Activated gamma-delta T cell treated with anti-CD3 and anti-CD28 coated beads, Interleukin-2, amount 50 U/mL, for 16 hours (primary cell): ENCODE data around the gene DCN.

Source experiments
- DNase-seq: peaks from one replicate; pipeline ENCODE4 v3.0.0-alpha.2; 2020; ENCODE audit warnings: low read depth

Gene DCN

GRCh38 chr12:91186156-91186555 is 3.5 kb upstream of the DCN start:
- no peak for DNase-seq

DNA sequence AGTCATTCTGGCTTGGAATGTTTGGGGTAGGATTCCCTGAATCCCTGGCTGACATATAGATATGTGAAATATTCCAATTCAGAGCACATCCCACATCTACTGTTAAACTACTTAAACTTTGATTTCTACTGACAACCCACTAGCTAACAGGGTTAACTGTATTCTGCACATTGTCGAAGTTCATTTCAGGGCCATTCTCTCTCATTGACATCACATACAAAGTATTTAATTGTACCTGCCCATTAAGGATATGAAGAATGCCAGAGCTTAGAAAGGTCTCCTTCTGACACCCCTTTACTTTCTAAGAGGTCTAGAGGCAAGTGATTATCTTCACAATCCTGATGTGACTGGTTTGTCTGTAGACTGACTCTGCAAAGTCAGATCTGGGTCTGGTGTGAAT is 2.8 kb upstream of the DCN start:
- DNase-seq, result no peak

- no peak for DNase-seq
Measured at GRCh38 chr12:91183551-91183950, 934 bp upstream of the DCN start.

GRCh38 chr12:91180582-91181395 is 1.8 kb downstream of the DCN start:
- DNase-seq, result no peak

DNA sequence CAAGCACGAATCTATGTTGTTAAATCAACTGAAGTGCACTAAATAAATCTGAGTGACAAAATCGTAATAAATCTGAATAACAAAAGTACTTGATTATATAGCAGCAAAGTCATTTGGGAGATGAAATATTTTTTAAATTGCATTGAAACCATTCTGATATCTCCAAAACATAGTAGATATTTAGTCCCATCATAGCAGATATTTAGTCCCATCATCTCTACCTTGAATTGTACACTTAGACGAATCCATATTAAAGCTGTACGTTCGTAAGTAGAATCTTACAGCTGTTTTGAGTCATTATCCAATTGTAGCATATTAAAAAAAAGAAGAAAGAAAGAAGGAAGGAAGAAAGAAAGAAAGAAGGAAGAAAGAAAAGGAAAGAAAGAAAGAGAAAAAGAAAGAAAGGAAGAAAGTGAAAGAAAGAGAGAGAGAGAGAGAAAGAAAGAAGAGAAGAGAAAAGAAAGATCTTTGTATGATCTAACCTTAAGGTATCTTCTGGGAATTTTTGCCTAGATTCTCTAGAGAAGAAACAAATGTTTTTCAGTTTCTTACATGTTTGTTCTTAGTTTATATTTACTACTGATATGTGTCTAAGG is 2.6 kb downstream of the DCN start:
- no peak for DNase-seq

DNA sequence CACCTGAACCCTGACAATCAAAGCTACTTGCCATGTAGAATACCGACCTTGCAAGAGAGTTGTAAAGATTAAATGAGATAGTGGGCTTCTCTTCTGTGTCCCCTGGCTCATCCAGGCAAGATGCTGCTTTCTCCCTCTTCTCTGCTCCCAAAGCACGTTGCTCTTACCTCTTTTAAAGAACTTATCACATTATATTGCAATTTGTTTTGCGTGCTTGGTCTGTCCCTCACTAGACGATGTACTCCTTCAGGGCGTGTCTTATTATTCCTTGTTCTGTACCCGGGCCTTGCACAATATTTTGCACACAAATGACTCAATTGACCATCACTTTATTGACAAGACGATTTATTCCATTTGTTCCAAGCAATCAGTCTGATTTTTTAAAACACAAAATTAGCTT is 3.3 kb downstream of the DCN start:
- DNase-seq, result no peak

DNA sequence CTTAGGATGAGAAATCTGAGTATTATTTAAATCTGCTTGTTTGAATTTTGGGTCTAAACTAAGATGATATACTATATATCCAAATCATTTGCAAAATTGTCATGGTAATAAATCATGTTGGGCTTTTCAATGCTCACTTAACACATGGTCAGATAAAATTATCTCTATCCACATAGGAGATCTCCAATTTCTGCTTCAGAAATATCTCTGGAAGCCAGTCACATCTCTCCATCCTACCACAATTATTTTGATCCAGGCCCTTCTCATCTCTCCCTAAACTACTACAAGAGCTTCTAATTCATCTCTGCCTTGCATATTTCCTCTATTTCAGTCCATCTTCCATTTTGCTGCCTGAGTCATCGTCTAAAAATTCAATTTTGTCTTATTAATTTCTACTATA is 3.8 kb downstream of the DCN start:
- no peak for DNase-seq

GRCh38 chr12:91178139-91178561 is 4.5 kb downstream of the DCN start:
- no peak for DNase-seq

GRCh38 chr12:91177381-91177780 is 5.2 kb downstream of the DCN start:
- DNase-seq, result no peak

GRCh38 chr12:91176915-91177314 is 5.7 kb downstream of the DCN start:
- DNase-seq, result no peak

DNA sequence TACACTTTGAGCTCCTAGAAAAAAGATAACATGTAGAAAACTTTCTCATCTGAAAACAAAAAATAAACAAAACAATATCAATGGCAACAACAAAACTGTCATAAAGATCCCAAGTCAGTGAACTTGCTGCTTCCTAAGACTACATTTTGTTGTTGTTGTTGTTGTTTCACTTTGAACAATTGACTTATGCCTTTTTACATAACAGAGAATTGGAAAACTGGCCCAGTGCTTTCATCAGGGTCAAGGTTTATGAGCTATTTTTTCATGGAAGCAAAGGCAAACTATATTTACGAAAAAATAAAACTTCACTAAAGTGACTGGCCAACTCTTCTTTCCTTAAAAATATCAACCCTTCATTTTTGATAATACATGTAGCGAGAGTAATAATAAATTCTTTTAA is 6.3 kb downstream of the DCN start:
- DNase-seq, result no peak

DNA sequence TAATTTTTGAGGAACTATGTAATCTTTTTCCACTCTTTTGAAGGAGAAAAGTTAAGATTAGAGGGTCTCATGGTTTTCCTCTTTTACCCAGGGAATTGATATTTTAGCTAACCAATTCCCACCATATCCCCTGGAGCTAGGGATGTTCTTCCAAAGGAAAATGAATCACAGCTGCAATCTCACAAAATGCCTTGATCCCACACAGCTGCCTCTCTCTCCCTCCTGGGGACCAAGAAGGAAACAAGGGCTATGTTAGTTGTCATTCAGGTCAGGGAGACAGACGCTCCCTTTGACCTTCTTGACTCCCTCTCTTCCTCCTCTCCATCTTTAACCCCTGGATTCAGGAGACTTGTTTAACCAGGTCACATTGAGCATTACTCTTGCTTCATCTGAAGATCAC is 9.5 kb downstream of the DCN start:
- no peak for DNase-seq

DNA sequence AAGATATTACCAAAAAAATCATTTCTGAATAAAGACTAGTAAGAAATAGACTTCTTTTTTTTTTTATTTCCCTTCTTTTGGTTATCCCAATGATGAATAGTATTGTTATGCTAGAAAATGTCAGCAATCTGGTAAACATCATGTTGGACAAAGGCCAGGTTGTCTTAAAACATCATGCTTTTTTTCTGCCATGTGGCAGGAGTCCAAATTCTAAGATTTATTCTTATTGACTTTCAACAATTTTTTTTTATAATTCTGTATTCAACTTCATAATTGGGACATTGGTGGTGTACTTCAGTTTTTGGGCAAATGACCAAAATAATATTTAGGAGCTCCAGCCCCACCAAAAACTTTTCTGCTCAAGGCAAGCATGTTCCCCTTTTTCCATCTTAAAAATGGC is 10.5 kb downstream of the DCN start:
- no peak for DNase-seq

DNA sequence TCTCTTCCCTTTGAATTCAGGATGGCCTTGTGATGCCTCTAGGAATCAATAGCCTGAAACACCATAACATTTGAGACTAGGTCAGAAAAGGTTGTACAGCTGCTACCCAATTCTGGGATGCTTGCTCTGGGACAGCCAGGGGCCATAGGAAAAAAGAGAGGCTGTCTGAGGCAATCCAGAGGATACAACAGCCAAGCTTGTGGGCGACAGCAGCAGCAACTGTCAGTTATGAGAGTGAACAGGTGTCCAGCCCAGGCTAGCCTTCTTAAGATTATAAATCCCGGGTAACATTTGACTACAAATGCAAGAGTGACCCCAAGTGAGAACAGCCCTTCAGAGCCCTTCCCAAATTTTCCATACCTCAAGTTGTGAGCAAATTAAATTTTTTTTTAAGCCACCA is 11.1 kb downstream of the DCN start:
- no peak for DNase-seq

DNA sequence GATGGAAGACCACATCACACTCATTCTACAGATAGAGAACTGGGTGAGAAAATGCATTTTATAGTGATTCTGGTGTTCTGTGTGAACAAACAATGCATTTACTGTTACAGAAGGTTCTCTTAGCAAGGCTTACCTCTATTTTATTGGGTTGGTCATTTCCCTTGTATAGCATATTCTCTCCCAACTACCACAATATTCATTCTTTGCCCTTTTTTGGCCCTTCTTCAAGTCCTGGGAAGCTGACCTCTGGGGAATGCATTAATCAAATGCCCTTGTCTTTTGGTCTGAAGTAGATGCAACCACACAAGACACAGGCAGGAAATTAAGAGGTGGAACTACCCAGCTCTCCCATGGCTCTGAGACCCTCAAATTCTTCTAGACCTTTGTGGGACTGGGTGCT is 19.5 kb downstream of the DCN start:
- no peak for DNase-seq

DNA sequence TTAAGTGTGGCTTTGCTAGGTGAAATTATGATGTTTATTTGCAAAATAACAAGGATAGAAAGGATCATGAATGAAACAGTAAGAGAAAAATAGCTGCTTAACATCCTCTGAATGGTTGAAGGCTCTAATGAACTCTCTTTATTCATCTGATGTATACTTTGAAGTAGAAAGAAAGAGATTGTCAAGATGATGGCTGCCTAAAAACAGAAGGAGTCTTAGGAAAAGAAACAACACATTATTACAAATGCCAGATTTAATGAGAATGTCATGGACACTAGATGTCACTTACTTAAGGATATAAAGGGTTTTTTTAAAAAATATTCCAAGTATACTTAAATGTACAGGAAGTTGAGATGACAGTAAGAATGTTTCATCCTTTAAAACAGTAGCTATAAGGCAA is 21.6 kb downstream of the DCN start:
- no peak for DNase-seq

DNA sequence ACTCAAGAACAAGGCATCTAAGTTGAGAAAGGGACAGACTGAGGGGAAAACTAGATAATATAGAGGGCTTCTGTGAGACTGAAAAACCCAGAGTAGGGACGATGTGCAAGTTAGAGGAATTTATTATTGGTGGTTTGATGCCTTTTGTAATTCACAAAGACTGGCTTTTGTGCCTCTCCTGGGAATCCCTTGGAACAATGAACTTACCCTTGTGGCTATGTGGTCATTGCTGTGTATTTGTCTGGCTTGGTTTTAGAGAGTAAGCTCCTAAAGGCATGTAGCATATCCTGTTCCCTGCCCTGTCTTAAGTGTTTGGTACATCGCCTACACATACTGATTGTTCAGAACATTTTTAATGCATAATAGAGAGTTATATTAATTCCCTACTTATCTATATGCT is 26.6 kb downstream of the DCN start:
- DNase-seq, result no peak

DNA sequence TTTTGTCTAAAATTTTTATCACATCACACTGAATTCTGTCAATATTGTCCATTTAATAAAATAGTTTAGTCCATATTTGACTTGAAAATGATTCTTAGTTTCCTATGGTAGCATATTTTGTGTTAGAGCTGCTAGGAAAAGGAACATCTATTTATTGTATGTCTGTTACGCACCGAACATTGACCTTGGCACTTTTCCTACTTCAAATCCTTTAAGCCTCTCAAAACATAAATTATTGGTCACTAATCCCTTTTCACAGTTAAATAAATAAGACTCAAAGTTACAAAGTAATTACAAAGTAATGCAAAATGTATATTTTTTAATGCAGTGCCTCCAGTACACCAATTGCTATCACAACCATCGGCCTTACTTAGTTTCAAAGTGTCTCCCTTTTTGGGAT is 28.5 kb downstream of the DCN start:
- no peak for DNase-seq

DNA sequence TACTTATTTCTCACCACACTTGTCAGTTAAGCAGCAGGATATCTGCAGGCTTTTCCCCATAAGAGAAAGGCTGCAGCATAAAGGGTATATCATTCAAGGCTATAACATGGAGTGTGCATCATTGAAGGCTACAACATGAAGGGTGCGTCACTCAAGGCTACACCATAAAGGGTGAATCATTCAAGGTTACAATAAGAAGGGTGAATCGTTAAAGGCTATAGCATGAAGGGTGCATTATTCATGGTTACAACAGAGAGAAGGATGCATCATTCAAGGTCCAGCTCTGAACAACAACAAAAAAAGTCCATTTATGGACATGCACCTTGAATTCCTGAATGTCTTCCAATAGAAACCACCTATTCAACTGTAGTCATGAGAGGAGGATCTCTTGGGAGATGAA is 38.6 kb downstream of the DCN start:
- no peak for DNase-seq

- DNase-seq, result no peak
Measured at GRCh38 chr12:91143206-91143605, 39.4 kb downstream of the DCN start.

DNA sequence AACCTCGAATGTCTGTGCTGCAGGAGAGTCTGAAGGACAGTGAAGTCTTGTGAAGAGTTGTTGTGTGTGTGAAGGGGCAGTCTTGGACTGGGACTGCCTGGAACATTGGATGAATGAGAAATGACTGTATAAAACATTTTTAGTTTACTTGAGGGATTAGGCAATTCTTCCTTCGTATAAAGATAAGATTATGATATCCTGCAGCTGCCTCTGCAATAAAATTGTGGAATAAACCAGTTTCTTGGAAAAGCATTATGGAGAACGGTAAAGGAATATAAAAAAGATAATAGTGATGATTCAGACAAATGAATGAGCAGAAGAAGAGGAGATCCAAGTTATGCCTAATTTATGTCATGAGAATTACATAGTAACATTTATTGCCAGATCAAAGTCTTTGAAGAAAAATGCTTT is 40.4 kb downstream of the DCN start:
- no peak for DNase-seq

DNA sequence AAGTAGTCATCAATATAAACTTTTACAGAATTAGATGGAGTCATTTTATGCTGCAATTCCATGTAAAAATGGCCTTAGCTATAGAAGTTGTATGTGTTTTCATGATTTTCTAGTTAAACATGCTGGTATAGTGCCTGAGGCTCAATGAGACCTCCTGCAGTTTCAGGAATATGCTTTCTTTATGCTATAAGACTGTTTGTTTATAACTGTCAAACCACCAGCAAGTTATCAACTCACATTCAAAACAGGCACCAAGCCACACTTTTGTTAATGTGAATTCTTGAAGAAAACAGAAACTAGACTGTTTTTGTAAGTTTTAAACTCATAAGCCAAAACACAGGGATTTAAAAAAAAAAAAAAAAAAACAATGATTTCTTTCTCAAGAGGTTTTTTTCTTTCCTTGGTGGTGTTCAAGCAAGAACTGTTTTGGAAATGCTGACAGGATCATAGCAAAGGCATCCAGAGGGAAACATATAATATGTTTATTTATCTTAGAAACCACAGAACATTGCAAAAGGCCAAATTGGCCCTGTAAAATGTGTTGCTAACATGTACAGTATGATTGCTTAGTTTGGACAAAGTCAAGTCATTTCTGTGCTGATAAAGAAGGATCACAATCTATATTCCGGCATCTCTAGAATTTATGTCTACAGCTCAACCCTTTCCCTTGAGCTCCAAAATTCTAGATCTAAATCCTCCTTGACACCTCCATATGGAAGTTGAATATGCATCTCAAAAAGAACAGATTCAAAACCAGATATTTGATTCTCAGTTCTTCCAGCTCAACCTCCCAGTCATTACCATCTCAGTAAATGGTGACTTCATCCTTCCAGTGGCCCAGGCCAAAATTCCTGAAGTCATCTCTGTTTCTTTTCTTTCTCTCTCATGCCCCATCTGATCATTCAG is 42.3 kb downstream of the DCN start:
- no peak for DNase-seq

DNA sequence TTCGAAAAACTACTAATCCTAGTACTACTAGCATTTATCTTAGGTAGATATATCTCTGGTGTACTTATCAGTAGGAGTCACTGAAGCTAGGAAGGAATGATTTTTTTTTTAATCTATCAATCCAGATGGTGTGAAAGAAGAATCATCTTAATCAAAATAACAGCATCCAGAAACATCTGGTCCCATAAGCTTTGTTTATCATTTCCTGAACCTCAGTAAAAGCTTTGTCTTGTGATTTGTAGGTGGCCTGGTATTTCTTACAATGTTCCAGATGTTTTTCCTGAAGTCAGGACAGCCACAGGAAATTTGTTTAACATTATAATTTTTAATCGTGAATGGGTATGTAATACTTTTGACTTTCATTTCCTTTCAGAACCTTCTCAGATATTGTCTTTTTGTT is 43.3 kb downstream of the DCN start:
- DNase-seq, result no peak
